ENCODE data around the gene TSPAN3.

TSPAN3 gene
- 31.7 to 45.9 (median 39.3) reads per million in 4 experiments for total RNA-seq

DNA sequence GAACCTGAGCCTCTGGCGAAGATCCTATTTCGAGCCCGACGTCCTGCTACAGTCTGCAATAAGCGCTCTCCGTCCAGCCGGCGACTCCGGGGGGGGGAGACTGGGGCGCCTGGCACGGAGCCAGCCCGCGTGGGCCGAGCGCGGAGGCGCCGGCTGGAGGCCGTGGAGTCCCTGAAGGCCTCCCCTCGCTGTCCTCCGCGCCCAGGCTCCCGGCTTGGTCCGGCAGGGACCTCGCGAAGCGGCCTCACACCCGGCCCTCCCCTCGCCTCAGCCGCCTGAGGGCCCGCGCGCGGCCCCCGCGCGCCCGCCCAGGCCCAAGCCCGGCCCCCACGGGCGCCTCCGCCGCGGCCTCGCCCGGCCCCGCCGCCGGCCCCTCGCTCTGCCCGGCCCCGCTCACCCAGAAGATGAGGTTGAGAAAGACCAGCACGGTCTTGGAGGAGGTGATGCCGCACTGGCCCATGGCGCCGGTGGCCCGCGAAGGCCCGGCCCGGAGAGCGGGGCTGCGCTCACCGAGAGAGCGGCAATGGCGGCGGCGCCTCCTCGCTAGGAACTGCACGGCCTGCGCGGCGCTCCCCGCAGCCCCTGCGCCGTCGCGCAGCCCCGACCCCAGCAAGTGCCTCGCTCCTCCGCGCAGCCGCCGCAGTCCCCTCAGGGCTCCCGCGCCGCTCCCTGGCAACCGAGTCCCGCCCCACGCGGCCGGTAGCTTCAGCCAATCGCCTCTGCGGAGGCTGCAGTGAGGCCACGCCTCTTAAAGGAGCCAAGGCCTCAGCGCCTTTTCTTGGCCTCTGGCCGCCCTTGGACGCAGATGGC is at the start of gene TSPAN3:
Gene TSPAN3, minus strand, starts transcription at position 615 of the 810 bp plus-strand sequence. Its CDS starts 155 bp downstream, at position 460.
- peak; percentile 88 for DNase-seq

DNA sequence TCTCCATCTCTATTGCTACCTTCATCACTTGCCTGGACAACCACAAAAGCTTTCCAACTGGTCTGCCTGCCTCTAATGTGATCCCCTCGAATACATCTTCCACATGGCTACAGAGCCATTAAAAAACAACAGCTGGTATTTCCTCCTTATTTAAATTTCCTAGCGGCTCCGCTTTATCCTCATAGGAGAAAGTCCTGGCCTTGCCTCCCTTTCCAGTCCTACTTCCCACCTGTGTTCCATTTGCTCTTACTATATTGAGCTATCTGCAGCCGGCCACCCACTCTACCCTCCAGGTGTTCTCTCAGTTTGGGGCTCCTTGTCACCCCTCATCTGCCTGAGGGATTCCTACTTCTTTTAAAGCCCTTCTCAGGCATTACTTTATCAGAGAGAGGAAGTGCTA is 49.7 kb upstream of the TSPAN3 start:
- DNase-seq = no peak

- DNase-seq = no peak
Observed at GRCh38 chr15:77119446-77119845, 48.5 kb upstream of the TSPAN3 start.

GRCh38 chr15:77118882-77119321 is 48.0 kb upstream of the TSPAN3 start:
- DNase-seq = peak; percentile 2

GRCh38 chr15:77115179-77115578 is 44.3 kb upstream of the TSPAN3 start:
- DNase-seq = no peak

GRCh38 chr15:77112838-77113504 is 42.1 kb upstream of the TSPAN3 start:
- DNase-seq = no peak

- no peak for DNase-seq
Observed at GRCh38 chr15:77111789-77112188, 40.9 kb upstream of the TSPAN3 start.

GRCh38 chr15:77107531-77108355 is 36.8 kb upstream of the TSPAN3 start:
- peak; percentile 2 for DNase-seq

DNA sequence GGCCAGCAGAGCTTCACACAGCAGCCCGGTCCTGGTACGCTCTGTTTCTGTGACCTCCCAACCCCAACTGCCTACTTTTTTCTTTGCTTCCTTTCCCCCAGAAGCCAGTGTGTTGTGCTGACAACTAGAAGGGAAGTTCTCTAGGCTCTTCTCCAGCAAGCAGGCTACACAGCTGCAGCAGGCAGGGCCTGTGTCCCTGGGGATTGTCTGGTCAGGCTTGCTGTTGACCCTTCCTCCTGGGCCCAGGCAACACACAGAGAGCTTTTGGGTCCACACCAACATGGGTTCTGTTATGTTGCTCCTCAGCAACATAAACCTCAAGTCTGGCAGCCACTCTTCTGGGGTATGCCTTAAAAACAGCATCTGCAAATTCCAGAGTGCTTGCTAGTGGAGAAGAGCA is 36.2 kb upstream of the TSPAN3 start:
- DNase-seq = no peak

- DNase-seq = no peak
Observed at GRCh38 chr15:77104155-77104554, 33.2 kb upstream of the TSPAN3 start.

DNA sequence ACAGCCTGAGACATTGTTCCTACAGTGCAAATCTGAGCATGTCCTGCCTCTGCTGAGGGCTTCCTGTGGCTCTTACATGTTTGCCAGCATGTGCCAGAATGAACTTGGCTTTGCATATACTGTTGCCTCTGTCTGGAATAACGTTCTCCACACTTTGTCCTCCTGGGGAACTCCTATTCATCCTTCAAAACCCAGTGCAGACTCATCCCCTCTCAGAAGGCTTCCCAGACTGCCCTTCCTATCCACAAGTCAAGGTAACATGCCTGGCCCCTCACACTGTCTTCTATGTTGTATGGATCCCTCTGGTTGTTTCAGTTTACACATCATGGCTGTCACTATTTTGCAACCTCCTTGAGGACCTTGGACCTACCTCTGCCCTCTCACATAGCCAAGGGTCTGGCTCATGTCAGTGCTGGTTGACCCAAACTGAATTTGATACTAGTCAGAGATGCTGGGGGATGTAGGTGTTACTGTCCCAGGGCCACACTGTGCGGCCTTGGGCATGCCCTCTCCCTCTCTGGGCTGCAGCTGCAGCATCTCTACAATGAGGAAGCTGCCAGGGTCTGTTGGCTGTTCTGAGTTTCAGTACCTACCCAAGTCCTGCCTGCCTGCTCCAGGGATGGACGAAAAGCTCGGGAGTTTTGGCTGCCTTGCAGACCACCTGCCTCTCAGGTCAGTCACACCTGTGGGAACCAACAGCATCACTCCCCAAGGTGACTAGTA is 29.0 kb upstream of the TSPAN3 start:
- no peak for DNase-seq

GRCh38 chr15:77098572-77098971 is 27.7 kb upstream of the TSPAN3 start:
- DNase-seq = no peak

DNA sequence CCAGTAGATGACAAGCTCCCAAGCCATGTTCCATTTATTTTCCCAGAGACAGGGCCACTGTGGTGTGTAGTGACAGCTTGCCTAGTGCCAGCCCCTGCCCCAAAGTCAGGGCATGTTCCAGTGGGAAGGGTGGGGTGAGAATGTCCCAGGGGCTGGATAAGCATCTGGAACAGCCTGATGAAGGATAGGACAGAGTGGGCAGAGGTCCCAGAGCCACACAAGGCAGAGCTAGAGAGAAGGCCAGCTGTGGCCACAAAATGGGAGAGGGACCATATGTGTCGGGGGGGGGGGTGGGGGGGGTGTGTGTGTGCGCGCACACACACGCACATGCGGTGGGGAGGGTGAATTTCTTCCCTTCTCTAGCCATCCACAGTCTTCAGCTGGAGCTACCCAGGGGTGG is 27.0 kb upstream of the TSPAN3 start:
- DNase-seq = no peak

DNA sequence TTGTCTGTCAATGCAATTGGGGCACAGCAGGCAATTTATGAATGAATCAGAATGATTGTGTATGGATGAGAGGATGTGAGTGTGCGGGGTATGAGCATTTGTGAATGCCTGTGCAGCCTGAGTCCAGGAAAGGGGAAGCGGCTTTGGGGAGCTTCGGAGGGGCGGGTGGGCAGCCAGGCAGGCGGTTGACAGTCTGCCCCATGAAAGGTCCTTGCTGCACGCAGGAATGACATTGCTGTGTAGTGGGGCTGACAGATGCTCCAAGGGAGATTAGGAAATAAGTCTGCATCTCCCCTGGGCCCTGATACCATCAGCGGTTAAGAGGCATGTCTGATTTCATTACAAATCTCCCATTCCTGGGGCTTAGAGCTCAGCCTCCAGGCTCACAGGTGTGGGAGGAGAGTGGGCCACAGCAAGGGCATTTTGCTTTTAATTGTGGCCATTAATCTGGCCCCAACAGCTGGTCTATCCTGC is 26.4 kb upstream of the TSPAN3 start:
- DNase-seq = no peak

GRCh38 chr15:77096541-77096940 is 25.6 kb upstream of the TSPAN3 start:
- no peak for DNase-seq

DNA sequence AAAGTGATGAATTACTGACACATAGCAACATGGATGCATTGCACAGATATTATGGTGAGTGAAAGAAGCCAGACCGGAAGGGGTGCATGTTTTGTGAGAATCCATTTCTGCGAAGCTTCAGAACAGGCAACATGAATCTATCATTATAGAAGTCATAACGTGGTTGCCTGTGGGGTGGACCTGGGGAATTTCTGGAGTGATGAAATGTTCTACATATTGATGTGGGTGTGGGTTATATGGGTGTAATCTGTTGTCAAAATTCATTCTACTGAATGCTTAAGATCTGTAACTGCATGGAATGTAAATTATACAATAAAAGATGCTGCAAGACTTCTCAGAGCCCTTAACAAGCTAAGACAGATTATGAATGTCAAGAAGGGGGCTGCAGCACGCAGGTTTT is 25.2 kb upstream of the TSPAN3 start:
- no peak for DNase-seq

GRCh38 chr15:77094397-77095030 is 23.6 kb upstream of the TSPAN3 start:
- DNase-seq = no peak

GRCh38 chr15:77093436-77093835 is 22.5 kb upstream of the TSPAN3 start:
- no peak for DNase-seq

- DNase-seq = no peak
Observed at GRCh38 chr15:77091097-77091496, 20.2 kb upstream of the TSPAN3 start.

DNA sequence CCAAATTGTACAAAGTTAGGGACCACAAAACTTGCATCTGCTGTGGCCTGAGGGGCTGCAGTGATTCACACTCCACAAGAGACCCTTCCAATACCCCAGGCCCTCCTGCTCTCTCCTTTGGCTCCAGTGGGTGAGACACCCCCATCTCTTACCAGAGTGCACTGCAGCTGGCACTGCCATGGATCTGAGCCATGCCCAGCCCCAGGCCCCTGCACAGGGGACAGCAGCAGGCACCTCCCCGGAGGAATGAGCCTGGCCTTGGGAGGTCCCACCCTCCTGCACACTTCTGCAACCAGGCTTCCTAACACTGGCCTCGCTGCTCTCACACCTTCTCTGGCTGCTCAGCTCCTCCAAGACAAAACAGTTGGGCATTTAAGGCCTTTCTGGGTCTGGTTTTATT is 16.3 kb upstream of the TSPAN3 start:
- DNase-seq = no peak

- no peak for DNase-seq
Observed at GRCh38 chr15:77085297-77085696, 14.4 kb upstream of the TSPAN3 start.

- no peak for DNase-seq
Observed at GRCh38 chr15:77084436-77084835, 13.5 kb upstream of the TSPAN3 start.
